HG02885 (cell line): ENCODE data around the gene METTL8.

Source experiments
- ATAC-seq: cut with Tn5 transposase; IDR thresholded peaks from one replicate; pipeline ENCODE4 v1.9.1; 2021; ENCODE audit warnings: mild to moderate bottlenecking; ENCODE audit not compliant: unreplicated experiment, poor library complexity

The METTL8 gene

DNA sequence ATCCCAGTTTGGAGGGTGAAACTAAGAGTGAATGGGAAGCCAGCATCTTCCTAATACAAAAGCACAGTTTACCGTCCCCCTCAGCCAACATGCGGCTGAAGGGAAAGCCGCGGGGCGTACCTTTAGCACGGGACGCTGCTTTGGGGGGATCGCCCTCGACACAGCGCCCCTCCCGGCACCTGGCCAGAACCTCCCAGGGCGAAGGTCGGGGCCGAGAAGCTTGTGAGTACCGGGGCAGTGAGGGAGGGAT is at the start of gene METTL8:
TSS of gene METTL8 (minus strand) at position 228 of the 250 bp plus-strand sequence. CDS start 41,805 bp downstream, outside the sequence.
- ATAC-seq: no peak

DNA sequence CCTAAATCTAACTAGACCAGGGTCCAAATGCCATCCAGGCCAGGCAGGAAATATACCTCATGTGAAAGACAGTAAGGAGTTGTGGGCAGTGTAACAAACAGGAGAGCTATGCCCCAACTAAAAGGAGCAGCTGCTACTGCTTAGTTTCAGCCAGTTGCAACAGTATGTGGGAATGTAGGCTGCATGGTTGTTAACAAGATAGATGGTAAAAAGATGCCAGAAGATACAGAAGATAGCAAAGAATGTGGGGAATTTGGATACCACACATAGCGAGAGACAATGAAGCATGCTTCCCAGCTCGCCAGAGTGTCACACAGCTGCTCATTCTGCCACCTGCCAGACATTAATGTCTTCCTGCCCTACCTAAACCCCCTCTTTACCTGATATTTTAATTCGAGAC is 49.1 kb upstream of the METTL8 start:
- ATAC-seq: no peak

- peak; percentile 46 for ATAC-seq
These were observed 48.5 kb upstream of the METTL8 start for GRCh38 chr2:171482308-171482707.

GRCh38 chr2:171480908-171481307 is 47.1 kb upstream of the METTL8 start:
- no peak for ATAC-seq

DNA sequence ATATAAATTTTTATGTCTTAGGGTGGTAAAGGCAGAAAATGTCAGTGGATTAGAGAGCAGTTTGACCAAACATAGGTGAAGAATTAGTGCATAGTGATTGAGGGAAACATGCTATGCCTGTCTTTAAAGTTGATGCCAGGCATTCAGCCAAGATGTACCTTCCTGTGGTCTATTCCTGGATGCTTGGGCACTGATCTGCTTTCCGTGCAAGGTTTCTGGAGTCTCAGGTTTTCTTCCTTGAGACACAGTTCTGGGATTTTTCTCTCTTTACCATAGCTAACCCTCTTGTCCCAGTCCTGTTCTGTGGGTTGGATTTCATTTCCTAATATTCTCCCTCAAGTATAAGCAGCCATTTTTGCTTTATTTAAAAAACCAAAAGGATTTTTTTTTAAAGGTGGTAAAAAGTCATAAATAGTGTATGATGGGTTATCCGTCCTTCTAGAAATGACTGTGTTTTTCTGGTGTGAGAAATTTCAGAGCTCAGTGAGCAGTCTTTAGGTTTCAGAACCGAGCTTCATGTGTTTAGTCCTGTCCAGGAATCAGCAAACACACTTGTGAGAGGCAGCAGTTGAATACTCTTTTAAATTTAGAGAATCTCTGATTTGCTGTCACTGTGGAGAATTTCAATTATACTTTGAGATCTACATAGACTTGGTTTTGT is 45.5 kb upstream of the METTL8 start:
- no peak for ATAC-seq

GRCh38 chr2:171478345-171478744 is 44.6 kb upstream of the METTL8 start:
- ATAC-seq: no peak

DNA sequence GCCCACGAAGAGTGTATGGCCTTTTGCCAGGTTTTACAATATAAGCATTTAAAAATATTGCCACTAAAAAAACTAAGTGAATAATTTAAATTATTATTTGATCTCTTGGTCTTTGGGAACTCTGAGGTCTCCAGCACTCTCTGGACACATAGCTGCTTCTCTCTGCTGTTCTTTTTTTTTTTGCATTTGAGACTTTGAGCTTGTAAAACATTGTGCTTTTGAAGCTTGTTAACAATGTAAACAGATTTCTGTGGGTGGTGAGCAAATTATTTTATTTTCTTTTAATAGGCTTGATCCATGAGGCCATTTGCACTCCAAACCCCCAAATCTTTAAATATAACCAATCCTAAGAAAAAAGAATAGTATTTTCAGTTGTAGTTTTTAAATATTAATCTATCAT is 42.2 kb upstream of the METTL8 start:
- ATAC-seq: no peak

GRCh38 chr2:171470129-171470528 is 36.3 kb upstream of the METTL8 start:
- no peak for ATAC-seq

- no peak for ATAC-seq
These were observed 35.4 kb upstream of the METTL8 start for GRCh38 chr2:171469176-171469575.

- no peak for ATAC-seq
These were observed 26.7 kb upstream of the METTL8 start for GRCh38 chr2:171460537-171460936.

DNA sequence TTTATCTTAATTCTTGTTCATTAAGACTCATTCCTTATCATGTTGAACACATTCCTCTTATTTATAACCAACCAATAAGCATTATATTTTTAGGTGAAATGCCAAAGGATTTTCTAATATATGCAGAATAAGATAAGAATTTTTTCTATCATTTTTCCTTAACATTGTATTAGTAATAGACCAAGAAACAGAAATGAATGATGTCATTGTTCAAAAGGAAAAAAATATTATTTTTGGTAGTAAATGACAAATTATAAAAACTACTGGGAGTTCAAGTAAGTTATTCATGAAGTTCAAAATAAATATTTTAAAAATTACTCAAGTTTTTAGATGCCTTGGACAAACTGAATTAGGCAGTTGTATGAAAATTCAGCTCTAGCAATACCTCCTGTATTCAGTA is 25.7 kb upstream of the METTL8 start:
- ATAC-seq: no peak

DNA sequence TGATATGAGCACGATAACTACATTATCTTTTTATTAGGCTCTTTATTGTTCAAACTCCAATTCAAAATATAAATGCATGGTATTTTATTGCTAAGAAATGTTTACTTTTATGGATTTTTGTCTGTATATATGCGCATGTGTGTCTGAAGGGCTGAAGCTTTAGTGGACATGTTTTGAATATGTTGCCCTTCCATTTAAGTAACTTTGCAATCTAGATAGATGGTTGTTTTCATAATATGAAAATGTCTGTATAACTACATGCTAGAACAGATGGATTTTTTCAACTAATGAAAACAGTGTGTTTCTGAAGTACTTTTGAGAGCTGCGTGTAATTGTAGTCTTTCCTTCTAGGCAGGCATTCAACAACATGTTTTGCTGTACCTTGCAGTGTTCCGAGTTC is 19.0 kb upstream of the METTL8 start:
- no peak for ATAC-seq

GRCh38 chr2:171451074-171451473 is 17.3 kb upstream of the METTL8 start:
- no peak for ATAC-seq

GRCh38 chr2:171447675-171448074 is 13.9 kb upstream of the METTL8 start:
- no peak for ATAC-seq

GRCh38 chr2:171441470-171441869 is 7.7 kb upstream of the METTL8 start:
- no peak for ATAC-seq

DNA sequence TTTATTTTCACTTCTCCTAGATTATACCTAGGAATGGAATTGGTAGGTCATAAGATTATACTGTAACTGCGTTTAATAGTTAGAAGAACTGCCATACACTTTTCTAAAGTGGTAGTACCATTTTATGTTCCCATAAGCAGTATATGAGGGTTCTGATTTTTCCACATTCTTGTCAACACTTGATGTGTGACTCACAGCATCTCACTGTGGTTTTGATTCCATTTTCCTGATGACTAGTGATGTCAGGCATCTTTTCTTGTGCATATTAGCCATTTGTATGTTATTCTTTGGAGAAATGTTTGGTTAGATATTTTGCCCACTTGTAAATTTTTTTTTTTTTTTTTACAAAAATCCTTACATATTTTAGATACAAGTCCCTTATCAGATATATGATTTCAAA is 2.5 kb upstream of the METTL8 start:
- no peak for ATAC-seq

DNA sequence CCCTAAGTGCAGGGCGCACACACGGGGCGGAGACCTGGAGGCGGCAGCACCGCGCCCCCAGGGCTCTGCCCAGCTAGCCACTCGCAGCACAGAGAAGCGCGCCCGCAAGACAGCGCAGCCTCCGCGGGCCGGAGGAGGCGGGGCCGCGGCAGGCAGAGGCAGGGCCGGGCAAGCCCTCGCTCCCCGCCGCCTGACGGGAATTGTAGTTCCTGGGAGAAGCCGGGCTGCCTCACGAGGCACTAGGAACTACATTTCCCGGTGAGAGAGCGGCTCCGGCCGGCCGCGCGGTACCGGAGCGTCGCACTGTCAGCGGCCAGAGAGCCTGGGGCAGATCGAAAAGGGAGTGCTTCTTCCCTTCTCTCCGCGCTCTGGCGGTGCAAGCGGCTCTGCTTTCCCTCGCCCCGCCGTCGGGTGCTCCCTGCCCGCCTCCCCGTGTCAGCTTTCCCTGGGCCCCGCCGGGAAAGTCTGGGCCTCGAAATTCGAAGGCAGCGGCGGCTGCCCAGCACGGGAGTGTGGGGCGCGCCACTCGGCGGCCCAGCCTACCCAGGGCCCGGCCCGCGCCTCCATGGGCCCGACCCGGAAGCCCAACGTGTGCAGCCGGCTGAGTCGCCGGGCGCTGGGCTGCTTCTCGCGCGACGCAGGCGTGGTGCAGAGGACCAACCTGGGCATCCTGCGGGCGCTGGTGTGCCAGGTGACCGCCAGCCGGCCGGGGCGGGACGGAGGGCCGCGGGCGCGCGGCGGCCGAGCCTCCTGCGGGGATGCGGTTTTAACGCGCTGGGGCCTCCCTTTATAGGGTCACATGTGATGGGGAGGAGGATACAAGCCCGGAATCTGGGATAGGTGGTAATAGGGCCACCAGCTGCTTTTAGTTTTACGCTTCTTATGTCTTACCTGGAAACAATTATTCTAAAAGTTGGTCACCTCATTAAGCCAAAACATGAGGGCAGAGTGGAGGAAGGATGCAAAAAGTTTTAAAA is 511 bp upstream of the METTL8 start, which contains the start of gene DCAF17:
TSS of gene DCAF17 (plus strand) at position 214 of the 977 bp plus-strand sequence. CDS start at position 566, 352 bp downstream.
- ATAC-seq: peak; percentile 91

- ATAC-seq: no peak
These were observed 624 bp downstream of the METTL8 start for GRCh38 chr2:171432969-171433762.

- ATAC-seq: no peak
These were observed 1.4 kb downstream of the METTL8 start for GRCh38 chr2:171432206-171432968.

DNA sequence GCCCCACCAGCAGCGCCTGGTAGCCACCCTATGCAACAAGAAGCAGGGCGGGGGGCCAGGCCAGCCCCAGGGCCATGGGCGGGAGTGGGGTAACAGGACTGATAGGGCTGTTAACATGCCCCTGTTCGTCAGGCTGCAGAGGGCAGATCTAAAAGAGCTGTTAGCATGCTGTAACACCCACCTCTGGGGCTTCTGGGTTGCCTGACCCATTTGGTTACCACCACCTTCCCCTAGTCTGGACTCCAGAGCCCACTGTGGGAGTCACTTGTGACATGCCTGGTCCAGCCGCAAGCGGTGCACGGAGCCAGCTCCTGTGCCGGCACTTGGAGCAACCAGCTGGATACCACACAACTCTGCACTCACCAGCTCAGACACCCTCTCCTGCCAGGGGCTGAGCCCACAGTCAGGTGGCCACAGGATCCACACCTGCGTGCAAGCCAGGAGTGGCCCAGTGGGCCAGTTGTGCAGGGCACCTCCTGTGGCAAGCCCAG is 2.1 kb downstream of the METTL8 start:
- ATAC-seq: no peak
